ENCODE measurements around the gene ATXN7L1.
A peak's percentile ranks its signal among the peaks of the same experiment; 100 is the strongest.

The ATXN7L1 gene

GRCh38 chr7:105776986-105777910, 99.2 kb downstream of the ATXN7L1 start:
- DNase-seq (ENCODE audit: low read depth): no peak

GRCh38 chr7:105776068-105776790, 100.2 kb downstream of the ATXN7L1 start:
- DNase-seq (ENCODE audit: low read depth): peak; percentile 100

- DNase-seq (ENCODE audit: low read depth): no peak
Observed at GRCh38 chr7:105775580-105775979, 100.8 kb downstream of the ATXN7L1 start.

- no peak for DNase-seq (ENCODE audit: low read depth)
Observed at GRCh38 chr7:105773030-105773460, 103.4 kb downstream of the ATXN7L1 start.

- DNase-seq (ENCODE audit: low read depth): no peak
Observed at GRCh38 chr7:105769901-105770628, 106.3 kb downstream of the ATXN7L1 start.

GRCh38 chr7:105768898-105769507, 107.4 kb downstream of the ATXN7L1 start:
- no peak for DNase-seq (ENCODE audit: low read depth)

GRCh38 chr7:105768117-105768516, 108.3 kb downstream of the ATXN7L1 start:
- no peak for DNase-seq (ENCODE audit: low read depth)

- DNase-seq (ENCODE audit: low read depth): no peak
Observed at GRCh38 chr7:105766421-105767073, 109.9 kb downstream of the ATXN7L1 start.

GRCh38 chr7:105765846-105766245, 110.6 kb downstream of the ATXN7L1 start:
- DNase-seq (ENCODE audit: low read depth): no peak

- DNase-seq (ENCODE audit: low read depth): no peak
Observed at GRCh38 chr7:105764506-105764905, 111.9 kb downstream of the ATXN7L1 start.

GRCh38 chr7:105760551-105761447, 115.6 kb downstream of the ATXN7L1 start:
- no peak for DNase-seq (ENCODE audit: low read depth)

GRCh38 chr7:105759670-105760550, 116.5 kb downstream of the ATXN7L1 start:
- no peak for DNase-seq (ENCODE audit: low read depth)

GRCh38 chr7:105756367-105756766, 120.0 kb downstream of the ATXN7L1 start:
- DNase-seq (ENCODE audit: low read depth): no peak

- no peak for DNase-seq (ENCODE audit: low read depth)
Observed at GRCh38 chr7:105752671-105753275, 123.6 kb downstream of the ATXN7L1 start.

- DNase-seq (ENCODE audit: low read depth): no peak
Observed at GRCh38 chr7:105751054-105751453, 125.3 kb downstream of the ATXN7L1 start.

GRCh38 chr7:105748701-105749100, 127.7 kb downstream of the ATXN7L1 start:
- no peak for DNase-seq (ENCODE audit: low read depth)

GRCh38 chr7:105745681-105746330, 130.6 kb downstream of the ATXN7L1 start:
- DNase-seq (ENCODE audit: low read depth): no peak

GRCh38 chr7:105744258-105744657, 132.1 kb downstream of the ATXN7L1 start:
- DNase-seq (ENCODE audit: low read depth): no peak
